GM21526 (cell line): Measurements from ENCODE around the gene MAN2B2.
"Not testable (repeated sequence)": the region's sequence is repeated elsewhere in the genome, so short reads cannot be mapped to it uniquely, and the experiment has no call there.

Experiments used
- ATAC-seq: cut with Tn5 transposase; IDR thresholded peaks from one replicate; pipeline ENCODE4 v1.9.1; 2021; ENCODE audit warnings: moderate library complexity; ENCODE audit not compliant: unreplicated experiment, low FRiP score

Gene MAN2B2

GRCh38 chr4:6612961-6613675 is 38.1 kb downstream of the MAN2B2 start:
- ATAC-seq: no peak

DNA sequence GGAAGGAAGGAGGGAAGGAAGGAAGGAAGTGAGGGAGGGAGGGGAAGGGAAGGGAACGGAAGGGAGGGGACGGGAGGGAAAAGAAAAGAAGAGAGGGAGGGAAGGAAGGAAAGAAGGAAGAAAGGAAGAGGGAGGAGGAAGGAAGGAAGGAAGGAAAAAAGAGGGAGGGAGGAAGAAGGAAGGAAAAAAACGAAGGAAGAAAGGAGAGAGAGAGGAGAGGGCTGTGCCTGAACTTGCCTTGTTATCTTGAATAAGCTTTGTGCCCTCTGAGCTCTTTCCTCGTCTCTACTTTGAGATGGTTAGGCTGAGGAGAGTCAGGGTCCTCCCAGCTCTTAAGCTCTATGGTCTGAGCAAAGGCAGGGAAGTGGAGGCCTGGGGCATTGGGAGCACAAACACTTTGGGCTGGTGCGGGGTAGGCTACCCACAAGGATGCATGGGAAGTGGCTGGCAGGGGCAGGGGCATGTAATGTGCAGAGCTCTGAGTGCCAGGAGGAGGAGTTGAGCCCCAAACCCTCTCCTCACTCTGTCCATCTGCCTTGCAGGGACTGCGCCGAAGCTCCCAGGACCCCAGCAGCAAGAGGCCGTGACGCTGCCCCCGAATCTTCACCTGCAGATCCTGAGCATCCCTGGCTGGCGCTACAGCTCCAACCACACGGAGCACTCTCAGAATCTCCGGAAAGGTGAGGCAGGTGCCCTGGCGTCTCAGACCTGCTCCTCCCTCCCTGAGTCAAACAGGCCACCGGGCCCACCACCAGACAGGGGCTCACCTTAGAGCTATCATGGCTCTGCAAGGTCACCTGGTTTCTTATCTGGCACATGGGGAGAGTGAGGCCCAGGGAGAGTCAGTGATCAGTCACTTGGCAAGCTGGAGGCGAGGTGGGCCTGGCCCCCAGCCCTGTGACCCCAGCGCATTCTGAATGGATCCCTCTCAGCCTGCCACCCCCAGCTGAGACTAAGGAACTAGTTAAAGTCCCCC is 39.0 kb downstream of the MAN2B2 start:
- no peak for ATAC-seq

DNA sequence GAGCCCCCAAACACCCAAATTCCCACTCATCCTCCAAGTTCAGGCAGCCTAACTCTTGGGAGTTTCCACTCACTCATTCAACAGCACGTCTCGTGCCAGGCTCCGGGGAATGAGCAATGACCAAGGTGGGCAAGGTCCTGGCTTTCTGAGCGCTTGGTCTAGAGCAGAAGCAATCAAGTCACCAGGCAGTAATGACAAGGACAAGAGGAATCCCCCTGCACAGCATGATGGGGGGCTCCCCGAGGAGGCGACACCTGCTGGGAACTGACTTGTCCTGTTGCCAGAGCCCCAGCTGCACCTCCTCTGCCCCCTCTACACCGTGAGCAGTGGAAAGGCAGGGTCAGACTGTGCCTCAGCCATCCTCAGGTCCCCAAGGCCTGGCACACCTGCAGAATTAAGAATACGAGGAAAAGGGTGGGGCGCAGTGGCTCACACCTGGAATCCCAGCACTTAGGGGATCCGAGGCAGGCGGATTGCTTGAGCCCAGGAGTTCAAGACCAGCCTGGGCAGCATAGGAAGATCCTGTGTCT is 39.8 kb downstream of the MAN2B2 start:
- no peak for ATAC-seq

GRCh38 chr4:6616087-6616995 is 41.4 kb downstream of the MAN2B2 start:
- no peak for ATAC-seq

DNA sequence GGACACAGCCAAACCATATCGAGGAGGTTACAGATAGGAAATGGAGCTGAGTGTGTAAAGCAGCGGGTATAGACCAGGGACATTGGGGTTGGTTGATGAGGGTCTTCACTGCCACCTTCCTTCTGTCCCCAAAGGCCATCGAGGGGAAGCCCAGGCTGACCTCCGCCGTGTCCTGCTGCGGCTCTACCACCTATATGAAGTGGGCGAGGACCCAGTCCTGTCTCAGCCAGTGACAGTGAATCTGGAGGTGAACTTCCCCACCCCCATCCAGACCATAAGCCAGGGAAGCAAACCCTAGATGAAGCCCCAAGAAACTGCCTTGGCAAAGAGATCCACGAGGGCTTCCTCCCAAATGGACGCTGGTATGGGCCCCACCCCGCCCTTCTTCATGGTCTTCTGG is 42.3 kb downstream of the MAN2B2 start:
- no peak for ATAC-seq

DNA sequence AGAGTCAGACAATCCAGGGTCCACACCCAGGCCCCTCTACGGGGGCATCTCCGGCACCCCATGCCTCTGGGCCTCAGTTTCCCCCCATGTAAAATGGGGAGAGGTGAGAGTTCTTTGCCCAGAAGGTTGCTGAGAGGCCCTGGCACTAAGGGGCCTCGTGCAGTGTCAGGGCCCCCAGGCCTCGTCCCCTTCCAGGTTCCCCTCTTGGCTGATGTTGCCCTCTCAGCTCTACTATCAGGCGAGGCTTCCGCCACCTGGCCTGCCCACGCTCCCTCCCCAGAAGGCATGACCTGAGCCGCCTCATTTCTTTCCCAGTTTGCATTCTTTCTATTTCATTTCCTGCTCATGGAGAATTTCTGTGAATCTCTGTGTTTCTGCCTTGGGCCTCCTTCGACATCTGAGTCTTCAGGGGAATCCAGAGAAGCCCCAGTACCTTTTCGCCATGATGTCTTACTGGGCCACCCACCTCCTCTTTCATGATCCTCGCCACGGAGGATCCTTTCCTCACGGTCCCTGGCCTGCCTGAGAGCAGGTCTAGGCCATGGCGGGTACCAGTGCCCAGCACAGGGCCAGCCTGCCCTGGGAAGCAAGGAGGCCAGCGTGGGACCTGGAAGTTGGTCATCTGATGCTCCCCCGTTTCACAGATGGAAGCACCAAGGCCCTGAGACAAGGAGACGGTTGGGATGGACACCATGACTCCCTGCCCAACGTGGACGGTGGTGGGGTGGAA is 43.6 kb downstream of the MAN2B2 start:
- ATAC-seq: no peak

GRCh38 chr4:6619116-6619465 is 44.1 kb downstream of the MAN2B2 start:
- no peak for ATAC-seq

GRCh38 chr4:6619466-6620255 is 44.7 kb downstream of the MAN2B2 start:
- no peak for ATAC-seq

DNA sequence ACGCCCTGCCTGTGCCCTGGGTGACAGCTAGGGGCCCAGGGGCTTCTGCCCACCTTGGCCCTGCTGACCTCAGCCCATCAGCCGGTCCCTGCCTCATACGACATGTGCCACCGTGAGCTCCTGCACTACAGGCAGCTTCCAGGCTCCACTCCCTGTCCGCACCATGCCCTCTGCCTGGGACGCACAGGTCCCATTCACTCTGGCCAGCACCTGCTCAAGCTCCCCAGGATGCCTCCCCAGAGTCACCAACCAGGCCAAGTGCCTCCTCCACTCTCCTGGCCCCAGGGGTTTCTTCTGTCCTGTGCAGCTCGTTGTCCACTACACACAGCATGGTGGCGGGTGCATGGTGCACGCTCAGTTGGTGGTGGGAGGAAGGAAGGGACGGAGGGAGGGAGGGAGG is 45.3 kb downstream of the MAN2B2 start:
- no peak for ATAC-seq

DNA sequence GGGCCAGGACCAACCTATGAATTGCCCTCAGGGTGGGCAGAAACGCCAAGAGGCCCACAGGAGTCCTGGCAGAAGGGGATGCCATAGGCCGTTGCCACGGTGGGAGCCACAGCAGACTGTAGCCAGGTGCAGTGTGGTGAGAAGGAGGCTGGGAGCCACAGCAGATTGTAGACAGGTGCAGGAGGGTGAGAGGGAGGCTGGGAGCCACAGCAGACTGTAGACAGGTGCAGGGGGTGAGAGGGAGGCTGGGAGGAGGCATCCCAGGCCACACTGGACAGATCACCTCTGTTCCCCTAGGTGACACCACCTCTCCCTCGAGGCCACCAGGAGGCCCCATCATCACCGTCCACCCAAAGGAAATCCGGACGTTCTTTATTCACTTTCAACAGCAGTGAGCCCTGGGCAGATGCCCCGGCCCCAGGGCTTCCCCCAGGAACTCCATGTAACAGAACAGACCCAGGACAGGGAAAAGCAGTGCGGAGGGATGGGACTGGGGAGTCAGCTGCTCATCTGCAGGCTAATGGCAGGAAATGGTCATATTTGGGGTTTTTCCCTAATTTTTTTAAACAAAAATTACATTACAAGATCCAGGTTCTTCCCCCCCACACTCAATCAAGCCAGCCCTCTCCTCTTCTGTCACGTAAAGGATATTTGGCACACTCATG is 46.0 kb downstream of the MAN2B2 start:
- ATAC-seq: no peak

- no peak for ATAC-seq
These were observed 46.6 kb downstream of the MAN2B2 start for GRCh38 chr4:6621556-6621927.

DNA sequence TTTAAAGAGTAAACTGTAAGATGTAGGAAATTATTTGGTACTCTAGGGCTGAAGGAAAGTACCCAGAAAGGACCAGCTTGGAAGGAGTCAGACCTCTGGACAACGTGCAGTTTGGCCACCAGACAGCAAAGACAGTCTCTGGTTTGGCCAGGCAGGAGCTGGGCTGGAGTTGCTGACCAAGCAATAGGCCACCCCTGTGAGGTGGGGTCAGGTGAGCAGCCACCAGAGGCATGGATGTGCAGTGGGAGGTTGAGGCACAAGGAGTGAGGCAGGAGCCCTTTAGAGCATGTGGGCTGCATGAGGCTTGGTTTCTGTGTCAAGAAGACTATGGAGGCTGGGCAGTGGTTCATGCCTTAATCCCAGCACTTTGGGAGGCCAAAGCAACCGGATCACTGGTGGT is 47.8 kb downstream of the MAN2B2 start:
- ATAC-seq: no peak

DNA sequence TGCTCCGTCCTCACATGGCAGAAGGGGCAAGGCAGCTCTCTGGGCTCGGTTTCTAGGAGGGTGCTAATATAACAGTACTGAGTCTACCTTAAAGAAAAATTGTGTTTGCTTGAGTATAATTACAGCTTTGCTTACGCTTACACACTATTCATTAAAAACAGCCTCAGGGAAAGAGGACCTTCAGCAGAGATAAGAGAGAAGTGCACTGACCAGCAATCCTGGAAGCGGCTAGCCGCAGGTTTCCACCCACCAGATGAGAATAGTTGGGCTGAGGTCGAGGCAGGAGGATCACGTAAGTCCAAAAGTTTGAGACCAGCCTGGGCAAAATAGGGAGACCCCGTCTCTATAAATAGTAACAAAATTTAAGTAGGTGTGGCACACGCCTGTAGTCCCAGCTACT is 50.3 kb downstream of the MAN2B2 start:
- no peak for ATAC-seq

GRCh38 chr4:6626066-6626465 is 51.1 kb downstream of the MAN2B2 start:
- ATAC-seq: no peak

DNA sequence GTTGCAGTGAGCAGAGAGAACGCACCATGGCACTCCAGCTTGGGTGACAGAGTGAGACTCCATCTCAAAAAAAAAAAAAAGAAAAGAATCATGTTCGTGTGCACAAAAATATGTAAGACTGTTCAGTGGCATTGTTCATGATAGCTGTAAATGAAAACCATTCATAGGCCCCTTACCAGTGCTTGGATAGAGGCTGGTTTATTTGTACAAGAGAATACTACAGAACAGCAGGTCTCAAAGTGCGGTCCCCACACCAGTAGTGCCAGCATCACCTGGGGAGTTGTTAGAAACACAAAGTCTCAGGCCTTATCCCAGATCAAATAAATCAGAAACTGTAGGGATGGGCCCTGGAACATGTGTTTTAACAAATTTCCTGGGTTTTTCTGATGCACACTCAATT is 52.8 kb downstream of the MAN2B2 start:
- no peak for ATAC-seq

- ATAC-seq: not testable (repeated sequence)
These were observed 53.5 kb downstream of the MAN2B2 start for GRCh38 chr4:6628484-6628883.

GRCh38 chr4:6632125-6632524 is 57.1 kb downstream of the MAN2B2 start:
- no peak for ATAC-seq

DNA sequence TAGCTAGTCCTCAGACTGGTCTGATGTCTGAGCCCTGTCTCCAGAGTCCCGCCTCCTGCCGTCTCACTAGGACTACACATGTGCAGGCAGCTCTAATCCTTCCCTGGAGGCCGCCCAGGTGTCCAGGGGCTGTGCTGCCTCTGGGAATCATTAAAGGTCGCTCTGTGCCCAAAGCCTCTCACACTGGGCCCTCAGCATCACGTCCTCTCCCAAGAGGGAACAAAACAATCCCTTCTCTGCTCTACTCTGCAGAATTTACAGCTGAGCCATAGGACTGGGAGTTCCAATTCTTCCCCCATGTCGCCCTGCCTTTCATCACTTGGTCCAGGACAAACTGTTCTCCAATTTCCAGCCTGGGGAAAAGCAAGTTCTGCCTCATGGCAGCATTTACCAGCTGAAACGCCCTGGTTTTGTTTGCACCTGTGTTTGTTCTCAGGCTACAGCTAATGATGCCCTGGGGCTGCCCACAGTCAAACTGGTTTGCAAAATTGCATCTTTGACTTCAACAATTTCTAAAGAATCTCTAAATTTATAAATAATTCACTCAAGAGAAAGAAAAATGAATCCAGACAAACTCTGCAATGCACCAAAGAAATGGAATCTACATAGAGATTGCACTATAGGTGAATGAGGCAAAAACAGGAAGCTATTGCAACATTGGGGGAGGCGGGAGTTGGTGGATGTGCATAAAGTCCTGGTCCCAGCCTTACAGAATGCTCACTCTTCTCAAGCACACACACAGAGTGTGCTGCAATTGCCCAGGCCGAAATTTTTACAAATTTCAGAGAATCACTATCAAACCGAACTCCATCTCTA is 58.3 kb downstream of the MAN2B2 start:
- no peak for ATAC-seq
